Measurements from ENCODE around the gene CYP27A1.

Gene CYP27A1

DNA sequence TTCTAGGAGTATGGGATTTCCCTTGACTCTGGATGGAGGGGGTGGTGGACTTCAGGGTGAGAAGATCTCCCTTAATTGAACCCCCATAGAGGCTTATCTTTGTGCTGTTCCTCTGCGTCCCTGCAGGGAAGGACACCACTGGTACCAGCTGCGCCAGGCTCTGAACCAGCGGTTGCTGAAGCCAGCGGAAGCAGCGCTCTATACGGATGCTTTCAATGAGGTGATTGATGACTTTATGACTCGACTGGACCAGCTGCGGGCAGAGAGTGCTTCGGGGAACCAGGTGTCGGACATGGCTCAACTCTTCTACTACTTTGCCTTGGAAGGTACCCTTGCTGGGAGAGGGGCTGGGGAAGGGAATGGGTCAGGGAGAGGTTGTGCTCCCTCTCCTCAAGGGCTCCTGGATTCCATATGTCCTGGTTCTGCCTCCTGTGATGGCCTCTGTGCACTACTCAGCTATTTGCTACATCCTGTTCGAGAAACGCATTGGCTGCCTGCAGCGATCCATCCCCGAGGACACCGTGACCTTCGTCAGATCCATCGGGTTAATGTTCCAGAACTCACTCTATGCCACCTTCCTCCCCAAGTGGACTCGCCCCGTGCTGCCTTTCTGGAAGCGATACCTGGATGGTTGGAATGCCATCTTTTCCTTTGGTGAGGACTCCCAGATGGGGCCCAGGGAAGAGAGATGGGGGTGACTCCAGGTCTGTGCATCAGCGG is 30.3 kb downstream of the CYP27A1 start:
- no peak for DNase-seq

- DNase-seq: no peak
These were observed 30.9 kb downstream of the CYP27A1 start for GRCh38 chr2:218812861-218813260.

GRCh38 chr2:218813771-218814460 is 32.0 kb downstream of the CYP27A1 start:
- DNase-seq: no peak

DNA sequence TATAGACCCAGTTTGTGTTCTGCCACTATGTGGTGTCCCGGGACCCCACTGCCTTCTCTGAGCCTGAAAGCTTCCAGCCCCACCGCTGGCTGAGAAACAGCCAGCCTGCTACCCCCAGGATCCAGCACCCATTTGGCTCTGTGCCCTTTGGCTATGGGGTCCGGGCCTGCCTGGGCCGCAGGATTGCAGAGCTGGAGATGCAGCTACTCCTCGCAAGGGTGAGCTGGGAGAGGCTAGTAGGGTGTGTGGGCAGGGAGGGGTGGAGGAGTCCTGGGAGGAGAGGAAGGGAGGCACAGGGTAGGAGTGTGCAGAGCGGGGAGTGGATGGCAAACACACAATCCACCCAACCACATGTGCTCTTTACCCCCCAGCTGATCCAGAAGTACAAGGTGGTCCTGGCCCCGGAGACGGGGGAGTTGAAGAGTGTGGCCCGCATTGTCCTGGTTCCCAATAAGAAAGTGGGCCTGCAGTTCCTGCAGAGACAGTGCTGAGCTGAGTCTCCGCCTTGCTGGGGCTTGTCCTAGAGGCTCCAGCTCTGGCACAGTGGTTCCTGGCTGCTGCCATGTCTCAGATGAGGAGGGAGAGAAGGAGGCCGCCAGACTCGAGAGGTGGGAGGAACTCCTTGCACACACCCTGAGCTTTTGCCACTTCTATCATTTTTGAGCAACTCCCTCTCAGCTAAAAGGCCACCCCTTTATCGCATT is 32.7 kb downstream of the CYP27A1 start:
- DNase-seq: no peak

DNA sequence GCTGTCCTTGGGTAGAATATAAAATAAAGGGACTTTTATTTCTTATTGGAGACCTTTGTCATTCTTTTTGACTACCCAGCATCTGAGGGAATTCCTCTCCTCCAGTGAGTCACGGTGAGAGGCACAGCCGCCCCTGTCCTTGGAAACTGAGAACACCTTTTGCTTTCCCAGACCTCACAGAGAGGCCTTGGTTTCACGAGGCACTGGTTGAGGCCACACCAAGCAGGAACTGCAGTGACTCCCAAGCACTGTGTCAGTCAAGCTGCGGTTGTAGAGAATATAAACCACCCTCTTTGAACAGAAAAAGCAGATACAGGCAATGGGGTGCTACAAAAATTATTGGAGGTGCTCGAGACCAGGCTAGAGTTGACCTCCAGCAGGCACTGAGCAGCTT is 33.3 kb downstream of the CYP27A1 start:
- DNase-seq: no peak

- no peak for DNase-seq
These were observed 33.7 kb downstream of the CYP27A1 start for GRCh38 chr2:218815649-218816048.

- no peak for DNase-seq
These were observed 34.6 kb downstream of the CYP27A1 start for GRCh38 chr2:218816561-218817011.

DNA sequence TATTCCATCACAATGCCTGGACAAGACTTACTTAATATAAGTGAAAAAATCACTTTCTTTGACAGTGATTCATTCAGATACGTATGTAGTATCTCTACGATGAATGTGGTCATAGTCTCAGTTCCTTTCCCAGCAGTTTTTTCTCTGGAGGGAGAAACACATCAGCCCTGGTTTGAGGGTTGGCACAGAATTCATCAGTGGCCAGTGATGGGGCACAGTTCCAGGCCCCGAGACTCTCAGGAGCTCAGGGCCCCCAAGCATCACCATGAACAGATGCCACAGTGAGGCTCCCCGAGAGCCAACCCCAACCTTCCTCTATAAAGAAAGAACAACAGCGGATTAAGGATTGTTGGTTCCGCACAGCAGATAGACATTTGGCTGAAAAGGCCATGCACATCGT is 37.1 kb downstream of the CYP27A1 start:
- no peak for DNase-seq

DNA sequence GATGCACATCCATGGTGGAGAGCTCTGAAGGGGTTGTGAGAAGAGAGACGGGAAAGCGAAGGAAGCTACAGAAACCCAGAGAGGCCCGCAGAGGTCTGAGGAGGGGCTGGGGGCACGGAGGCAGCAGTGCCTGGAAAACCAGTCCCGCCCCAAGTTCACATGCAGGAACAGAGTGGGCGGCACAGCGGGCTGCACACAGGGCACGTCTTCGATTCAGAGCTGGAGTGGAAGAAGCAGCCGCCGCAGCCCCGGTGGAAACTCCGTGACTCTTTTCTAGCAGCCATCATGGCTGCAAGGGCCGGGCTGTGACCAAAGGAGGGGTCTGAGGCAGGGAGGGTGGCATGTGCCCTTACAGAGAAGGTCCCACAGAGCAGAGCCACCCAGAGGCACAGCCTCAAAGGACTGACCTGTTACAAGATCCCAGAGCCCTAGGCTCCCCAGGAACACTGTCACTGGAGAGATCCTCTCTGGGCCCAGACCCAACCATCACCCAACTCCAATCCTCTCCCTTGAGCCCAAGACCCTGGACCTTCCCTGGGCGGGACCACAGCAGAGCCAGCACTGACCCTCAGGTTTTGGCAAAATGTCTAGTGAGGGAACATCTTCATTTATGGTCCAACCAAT is 38.9 kb downstream of the CYP27A1 start:
- no peak for DNase-seq

DNA sequence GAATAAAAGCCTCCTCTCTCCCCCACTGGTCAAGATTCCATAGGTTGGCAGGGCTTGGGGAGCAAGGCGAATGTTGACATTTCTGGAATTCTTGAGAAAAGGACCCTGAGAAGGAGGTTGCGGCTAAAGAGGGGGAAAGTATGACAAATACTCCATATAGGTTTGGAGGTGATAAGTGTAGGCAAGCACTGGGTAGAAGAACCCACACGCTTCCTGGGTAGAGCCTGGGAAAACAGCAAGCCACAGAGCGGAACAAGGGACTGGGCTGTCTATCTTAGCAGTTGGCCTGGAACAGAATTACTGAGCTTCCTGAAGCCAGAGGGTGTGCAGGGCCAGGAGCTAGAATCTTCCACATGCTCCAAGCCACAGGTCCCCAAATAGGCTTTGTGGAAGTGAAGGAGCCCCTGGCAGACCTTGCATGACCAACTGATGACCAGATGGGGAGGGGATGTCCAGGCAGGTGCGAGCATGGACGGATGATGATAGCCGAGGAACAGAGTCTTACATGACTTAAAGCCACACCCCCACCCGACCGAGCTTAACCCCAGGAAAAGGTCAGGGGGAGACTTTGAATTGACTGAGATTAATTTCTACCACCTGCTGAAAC is 39.8 kb downstream of the CYP27A1 start:
- DNase-seq: no peak

GRCh38 chr2:218822622-218823021 is 40.7 kb downstream of the CYP27A1 start:
- no peak for DNase-seq

DNA sequence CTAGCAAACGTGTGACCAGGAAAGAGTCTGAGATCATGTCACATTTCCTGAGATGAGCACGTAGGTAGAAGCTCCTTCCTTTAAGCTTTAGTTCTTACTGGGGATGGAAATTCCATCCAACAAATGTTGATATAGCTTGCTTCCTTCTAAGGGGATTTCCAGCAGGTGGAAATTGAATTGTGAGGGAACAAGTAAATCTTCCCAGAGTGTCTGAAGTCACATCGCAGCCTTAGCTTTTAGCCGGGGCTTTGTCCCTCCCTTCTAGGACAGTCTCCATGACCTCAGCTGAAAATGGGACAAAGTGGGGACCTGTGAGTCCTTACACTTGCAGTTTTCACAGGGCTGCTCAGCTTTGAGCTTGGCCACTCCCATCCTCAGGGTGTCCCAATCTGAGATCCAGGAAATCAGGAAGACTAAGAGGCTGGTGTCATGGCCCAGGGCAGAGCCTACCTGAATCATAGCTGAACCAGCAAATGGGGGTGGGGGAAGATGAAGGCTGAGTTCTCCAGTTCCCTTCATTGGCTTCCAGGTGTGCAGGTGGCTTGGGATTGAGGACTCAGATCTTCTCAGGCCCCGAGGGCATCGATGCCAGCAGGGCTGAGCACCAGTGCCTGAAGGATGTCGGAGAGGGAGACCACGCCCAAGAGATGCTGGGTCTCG is 41.4 kb downstream of the CYP27A1 start:
- no peak for DNase-seq

- DNase-seq: no peak
These were observed 42.1 kb downstream of the CYP27A1 start for GRCh38 chr2:218824004-218824403.

GRCh38 chr2:218826791-218827190 is 44.8 kb downstream of the CYP27A1 start:
- DNase-seq: no peak

- DNase-seq: no peak
These were observed 45.9 kb downstream of the CYP27A1 start for GRCh38 chr2:218827701-218828476.

- no peak for DNase-seq
These were observed 46.5 kb downstream of the CYP27A1 start for GRCh38 chr2:218828477-218828778.

GRCh38 chr2:218829868-218830451 is 48.0 kb downstream of the CYP27A1 start:
- DNase-seq: no peak

GRCh38 chr2:218830526-218831306 is 48.8 kb downstream of the CYP27A1 start:
- no peak for DNase-seq

- no peak for DNase-seq
These were observed 49.5 kb downstream of the CYP27A1 start, which contains the start of gene PRKAG3 for GRCh38 chr2:218831378-218831990. Gene PRKAG3, minus strand, starts transcription at chr2:218831803.

DNA sequence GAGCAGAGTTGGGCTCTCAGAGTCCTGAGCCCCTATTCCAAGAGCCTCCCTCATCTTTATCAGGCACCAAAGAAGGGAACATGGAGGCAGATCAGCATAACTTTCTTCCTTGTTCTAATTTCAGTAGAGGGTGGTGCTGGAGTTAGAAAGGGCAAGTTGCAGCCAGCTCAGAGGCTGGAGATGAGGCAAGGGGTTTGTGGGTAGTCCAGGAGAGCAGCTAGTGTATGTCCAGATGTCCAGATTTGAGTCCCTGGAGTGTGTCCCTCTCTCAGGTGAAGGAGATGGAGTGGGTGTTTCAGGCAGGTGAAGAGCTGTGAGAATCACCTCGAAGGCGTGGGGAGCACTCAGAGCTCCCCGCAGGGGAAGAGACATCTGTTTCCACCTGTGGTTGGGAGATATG is 50.1 kb downstream of the CYP27A1 start:
- DNase-seq: no peak
